Kidney (tissue), 14 donors: ENCODE measurements around the gene SEZ6L. TPM values are rescaled to one million over a fixed set of nuclear protein-coding genes. Genes with fewer than 3 reads are reported as not detected.

Experiments
- DNase-seq, 5 donors: peaks; one replicate each; pipeline ENCODE4 v3.0.0-alpha.2; 2013 to 2020
- FAIRE-seq: peaks from 2 replicates; lab custom pipeline; 2012; peaks lifted over from hg19 to GRCh38; lab: Jason Lieb, UNC
- H3K27ac ChIP-seq, 2 donors: one replicate each; pipeline ENCODE4 v1.7.0; 2013; ENCODE audit warnings: low read depth in 2 of 2, low read length in 2 of 2, inconsistent platforms in 1 of 2
- H3K27me3 ChIP-seq: one replicate; pipeline ENCODE4 v1.7.1; 2013; ENCODE audit warnings: low read length, inconsistent platforms; ENCODE audit not compliant: control insufficient read depth, insufficient read depth
- H3K36me3 ChIP-seq, 3 donors: one replicate each; pipeline versions ENCODE4 v1.7.0 to v1.7.1; 2013; ENCODE audit warnings: low read length in 3 of 3, control low read depth in 1 of 3, inconsistent platforms in 1 of 3; ENCODE audit not compliant: insufficient read depth in 3 of 3, control insufficient read depth in 2 of 3
- H3K4me1 ChIP-seq, 3 donors: one replicate each; pipeline versions ENCODE4 v1.7.0 to v1.7.1; 2013; ENCODE audit warnings: low read length in 3 of 3, inconsistent platforms in 1 of 3, low read depth in 1 of 3; ENCODE audit not compliant: control insufficient read depth in 2 of 3, insufficient read depth in 2 of 3
- H3K4me3 ChIP-seq, 3 donors: one replicate each; pipeline versions ENCODE4 v1.7.0 to v1.8.1; 2013; ENCODE audit warnings: low read length in 3 of 3, control low read depth in 1 of 3, inconsistent platforms in 1 of 3
- H3K9ac ChIP-seq, 3 donors: one replicate each; pipeline versions ENCODE4 v1.7.0 to v1.7.1; 2013; ENCODE audit warnings: low read length in 3 of 3, control low read depth in 1 of 3, inconsistent platforms in 1 of 3
- H3K9me3 ChIP-seq, 3 donors: one replicate each; pipeline versions ENCODE4 v1.7.0 to v1.7.1; 2013; ENCODE audit warnings: low read length in 3 of 3, control low read depth in 1 of 3, inconsistent platforms in 1 of 3; ENCODE audit not compliant: control insufficient read depth in 2 of 3, insufficient read depth in 1 of 3
- CTCF ChIP-seq: IDR thresholded peaks from 3 replicates; pipeline ENCODE4 v1.5.1; 2012; ENCODE audit warnings: mild to moderate bottlenecking, moderate library complexity, borderline replicate concordance; ENCODE audit not compliant: insufficient read depth; ENCODE audit errors: extremely low read depth
- intact Hi-C: fragments of 100-400 bp; cut with DNase I; formaldehyde crosslinking; loops from one replicate; pipeline ENCODE4 v1.11.1; 2022
- polyA plus RNA-seq: library from polyadenylated mRNA; stranded (reverse); fragments of 350-450 nt; fragmentation: Illumina TruSeq; extraction: RNeasy Lipid Tissue Mini Kit (QIAGEN cat#74804); gene quantifications from one replicate; pipeline ENCODE4 v1.2.3, GENCODE V29; 2014; ENCODE audit warnings: low read depth, low replicate concordance; ENCODE audit not compliant: insufficient read depth
- total RNA-seq: library from RNA; stranded (reverse); fragmentation: NEBNext Ultra II Directional; extraction: Animal tissue kit (Norgen Biotek cat#: 25700); gene quantifications from one replicate; pipeline ENCODE4 v1.2.1, GENCODE V29; 2021
- donor health status: control.
- donor health status: control.
- donor health status: control.
- donor health status: control.
- donor health status: control.
- donor health status: DM: yes; HTN: yes; CAD: no.
- donor health status: Normal renal cell carcinoma (clear cell type).

The SEZ6L gene
- total and polyA plus RNA-seq, 2 donors from 2014 or later, result 0.09 to 0.19 TPM

DNA sequence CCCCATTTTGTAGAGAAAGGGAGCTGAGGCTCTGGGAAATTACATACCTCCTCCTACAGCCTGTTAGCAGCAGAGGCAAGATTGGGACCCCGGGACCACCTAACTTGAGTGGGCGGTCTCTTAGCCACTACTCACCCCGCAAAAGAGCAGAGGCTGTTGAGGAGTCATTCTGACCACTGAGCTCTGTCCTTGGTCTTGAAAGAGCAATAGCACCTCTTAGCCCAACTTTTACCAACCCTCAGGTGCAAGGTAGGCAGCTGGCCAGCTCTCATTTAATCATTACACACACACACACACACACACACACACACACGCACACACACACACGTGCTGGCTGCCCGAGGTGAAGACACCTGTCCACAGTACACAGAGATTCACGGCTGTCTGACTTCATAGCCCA lies 144.0 kb downstream of the SEZ6L start:
- TF ChIP-seq CTCF, result no peak
- Histone ChIP-seq H3K4me3 (no peak overlapping the region), H3K9me3 (no peaks in the 10 kb centered on the region), H3K27ac (no peak overlapping the region), H3K4me1 (no peaks in the 10 kb centered on the region), H3K27me3 (no peaks in the 10 kb centered on the region), H3K9ac (no peak overlapping the region), H3K36me3 (no peaks in the 10 kb centered on the region)
- FAIRE-seq, result no peak
- DNase-seq, result no peak
- intact Hi-C loops, result no loop called here

DNA sequence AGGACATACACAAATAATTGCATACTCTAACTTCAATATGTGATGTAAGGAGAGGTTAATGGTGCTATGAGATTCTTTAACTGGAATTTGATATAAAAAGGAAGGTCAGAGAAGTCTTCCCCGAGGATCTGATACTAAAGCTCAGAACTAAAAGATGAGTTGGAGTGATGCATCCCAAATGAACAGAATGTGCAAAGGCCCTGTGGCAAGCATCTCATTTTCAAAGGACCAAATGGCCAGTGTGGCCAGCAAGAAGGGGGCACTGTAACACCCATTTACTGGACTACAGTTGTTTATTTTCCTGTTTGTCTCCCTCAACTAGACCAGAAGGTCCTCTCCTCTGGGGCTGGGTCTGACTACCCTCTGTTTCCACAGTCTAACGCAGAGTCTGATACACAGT lies 144.9 kb downstream of the SEZ6L start:
- no peaks in the 10 kb centered on the region for H3K36me3 ChIP-seq
- H3K4me3 ChIP-seq, result no peak overlapping the region
- intact Hi-C loops, result no loop called here
- H3K9me3 ChIP-seq, result no peaks in the 10 kb centered on the region
- no peak for TF ChIP-seq CTCF
- H3K27me3 ChIP-seq, result no peaks in the 10 kb centered on the region
- FAIRE-seq, result no peak
- no peak overlapping the region for H3K9ac ChIP-seq
- no peak for DNase-seq
- no peaks in the 10 kb centered on the region for H3K4me1 ChIP-seq
- H3K27ac ChIP-seq, result no peak overlapping the region

GRCh38 chr22:26314656-26315055 lies 145.4 kb downstream of the SEZ6L start:
- no peak for FAIRE-seq
- H3K36me3 ChIP-seq, result no peaks in the 10 kb centered on the region
- H3K27ac ChIP-seq, result no peak overlapping the region
- intact Hi-C loops, result no loop called here
- DNase-seq, result no peak
- no peak overlapping the region for H3K4me3 ChIP-seq
- no peak for TF ChIP-seq CTCF
- H3K27me3 ChIP-seq, result no peaks in the 10 kb centered on the region
- H3K9me3 ChIP-seq, result no peaks in the 10 kb centered on the region
- H3K4me1 ChIP-seq, result no peaks in the 10 kb centered on the region
- no peak overlapping the region for H3K9ac ChIP-seq

DNA sequence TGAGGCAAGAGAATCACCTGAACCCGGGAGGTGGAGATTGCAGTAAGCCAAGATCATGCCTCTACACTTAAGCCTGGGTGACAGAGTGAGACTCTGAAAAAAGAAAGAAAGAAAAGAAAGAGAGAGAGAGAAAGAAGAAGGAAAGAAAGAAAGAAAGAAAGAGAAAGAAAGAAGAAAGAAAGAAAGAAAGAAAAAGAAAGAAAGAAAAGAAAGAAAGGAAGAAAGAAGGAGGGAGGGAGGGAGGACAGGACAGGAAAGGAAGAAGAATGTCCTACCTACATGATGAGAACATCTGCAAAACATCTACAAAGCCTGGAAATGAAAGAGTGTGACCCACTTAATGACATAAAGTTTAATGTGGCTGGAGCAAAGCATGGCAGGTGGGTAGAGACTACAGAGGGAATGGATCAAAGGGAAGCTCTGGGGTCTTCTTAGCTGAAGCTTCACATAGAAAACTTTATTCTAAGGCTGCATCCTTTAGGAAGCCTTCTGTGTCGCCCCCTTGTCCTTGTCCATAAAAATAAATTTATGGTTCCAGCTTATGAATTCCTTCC lies 147.5 kb downstream of the SEZ6L start:
- no peak for TF ChIP-seq CTCF
- no peaks in the 10 kb centered on the region for H3K4me1 ChIP-seq

More for the DNA sequence above, 147.5 kb downstream of the SEZ6L start:
- Histone ChIP-seq H3K27ac (no peak overlapping the region), H3K36me3 (no peaks in the 10 kb centered on the region), H3K4me3 (no peak overlapping the region), H3K27me3 (no peaks in the 10 kb centered on the region), H3K9me3 (no peaks in the 10 kb centered on the region), H3K9ac (no peak overlapping the region)
- FAIRE-seq (no peak), DNase-seq (no peak)
- intact Hi-C loops, result no loop called here
